Measurements from ENCODE around the gene DNAI4.

GRCh38 chr1:66787641-66788040 is 137.0 kb downstream of the DNAI4 start:
- no peak for TF ChIP-seq POLR2A (IDR thresholded peaks at IDR 0.05; ENCODE audit: low read depth, low read length)
- TF ChIP-seq TAF1 (IDR thresholded peaks at IDR 0.05; ENCODE audit: borderline replicate concordance, low read depth, low read length), result no peak
- TF ChIP-seq POLR2AphosphoS5 (IDR thresholded peaks at IDR 0.05; ENCODE audit: low read depth, low read length), result no peak

All from GM12892 (cell line).